ENCODE measurements around the gene OGFRL1.

Gene OGFRL1

DNA sequence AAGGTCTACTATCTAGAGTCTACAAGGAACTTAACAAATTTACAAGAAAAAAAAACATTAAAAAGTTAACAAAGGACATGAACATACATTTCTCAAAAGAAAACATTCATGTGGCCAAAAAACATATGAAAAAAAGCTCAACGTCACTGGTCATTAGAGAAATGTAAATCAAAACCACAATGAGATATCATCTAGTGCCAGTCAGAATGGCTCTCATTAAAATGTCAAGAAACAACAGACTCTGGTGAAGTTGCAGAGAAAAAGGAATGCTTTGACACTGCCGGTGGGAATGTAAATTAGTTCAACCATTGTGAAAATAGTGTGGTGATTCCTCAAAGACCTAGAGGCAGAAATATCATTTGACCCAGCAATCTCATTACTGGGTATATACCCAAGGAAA, 48.3 kb downstream of the OGFRL1 start:
- no peak for DNase-seq

DNA sequence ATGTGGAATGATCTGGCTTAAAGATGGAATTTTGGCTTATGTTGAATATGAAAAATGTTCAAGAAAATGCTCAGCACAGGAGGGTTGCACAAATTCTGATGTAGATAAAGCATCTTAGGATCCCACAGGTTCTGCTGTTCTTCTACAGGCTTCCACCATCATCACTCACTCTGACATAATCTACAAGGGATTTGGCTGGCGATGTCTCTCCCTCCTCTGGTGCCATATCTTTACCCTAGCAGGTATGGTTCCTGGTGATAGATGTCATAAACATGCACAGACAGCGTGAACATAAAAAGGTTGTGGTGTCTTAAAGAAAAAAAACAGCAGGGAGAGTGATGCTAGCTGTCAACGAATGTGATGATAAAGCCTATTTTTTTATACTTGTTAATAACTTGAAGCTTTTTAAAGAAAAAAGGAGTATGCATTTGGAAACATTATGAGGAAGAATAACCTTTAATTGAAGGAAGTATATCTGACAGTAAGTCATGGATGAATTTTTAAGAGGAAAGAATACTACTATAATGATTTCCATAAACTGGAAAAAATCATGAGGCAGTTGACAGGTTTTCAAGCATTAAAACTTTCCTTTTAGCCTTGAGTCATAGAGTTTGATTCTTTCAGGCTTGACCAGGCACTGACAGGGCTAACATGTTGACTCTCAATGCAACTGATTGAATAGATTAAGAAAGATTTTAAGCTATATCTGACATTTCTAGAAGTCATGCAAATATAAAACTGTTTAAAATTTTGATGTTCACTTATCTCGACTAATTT, 50.1 kb downstream of the OGFRL1 start:
- DNase-seq, result no peak

GRCh38 chr6:71342772-71343171, 54.2 kb downstream of the OGFRL1 start:
- no peak for DNase-seq

DNA sequence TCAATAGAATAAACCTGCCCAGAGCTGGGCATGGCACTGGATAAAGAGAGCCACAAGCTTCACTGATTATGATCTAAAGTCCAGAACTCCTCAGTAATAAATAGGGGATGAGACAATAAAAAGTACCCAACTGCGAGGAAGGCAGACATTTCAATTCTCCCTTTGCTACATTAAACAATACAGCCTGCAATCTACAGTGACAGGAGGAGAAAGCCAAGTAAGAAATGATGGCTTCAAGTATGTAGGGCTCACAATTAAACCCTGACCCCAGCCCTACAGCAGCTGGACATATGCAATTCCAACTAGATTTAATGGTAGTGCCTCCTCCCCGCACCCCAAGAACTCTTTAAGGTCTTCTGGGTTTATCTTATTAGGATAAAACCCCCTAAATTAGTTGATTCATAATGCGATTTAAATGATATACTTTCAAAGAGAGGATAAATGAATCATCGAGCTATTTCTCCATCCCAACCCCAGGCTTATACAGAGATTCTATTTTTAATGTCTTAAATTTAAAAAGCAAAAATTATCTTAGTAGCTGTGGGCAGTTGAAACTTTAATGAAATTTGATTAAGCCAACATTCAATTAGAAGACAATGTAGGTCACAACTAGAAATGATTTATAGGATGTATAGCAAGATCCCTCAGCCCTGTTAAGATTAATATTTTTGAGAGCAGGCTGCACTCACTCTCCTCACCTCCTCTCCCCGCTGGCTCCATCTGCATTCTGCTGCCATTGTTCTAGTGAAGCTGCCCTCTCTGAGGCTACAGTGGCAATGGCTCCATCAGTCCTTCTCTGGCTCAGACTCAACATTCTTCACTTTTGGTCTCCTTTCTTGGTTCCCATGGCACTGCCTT, 57.1 kb downstream of the OGFRL1 start:
- DNase-seq, result no peak

- DNase-seq, result no peak
Measured at GRCh38 chr6:71346334-71346694, 57.7 kb downstream of the OGFRL1 start.

- DNase-seq, result no peak
Measured at GRCh38 chr6:71347119-71347518, 58.5 kb downstream of the OGFRL1 start.

DNA sequence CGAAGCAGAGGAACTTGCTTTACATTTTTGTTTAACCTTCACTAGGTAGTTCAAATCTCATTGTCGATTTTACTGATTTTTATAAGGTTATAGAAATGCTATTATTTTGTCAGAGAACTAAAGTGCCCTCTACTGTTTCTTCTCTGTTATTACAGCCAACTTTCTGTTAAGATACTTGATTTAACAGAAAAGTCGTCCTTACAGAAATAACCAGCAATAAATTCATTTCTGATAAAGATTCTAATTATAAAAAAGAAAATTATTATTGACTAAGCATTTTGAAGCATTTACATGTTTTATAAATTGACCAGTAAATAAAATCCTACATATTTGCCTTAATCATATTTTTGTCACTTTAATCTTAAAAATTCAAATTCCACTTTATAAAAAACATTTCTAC, 60.8 kb downstream of the OGFRL1 start:
- peak; percentile 51 for DNase-seq

DNA sequence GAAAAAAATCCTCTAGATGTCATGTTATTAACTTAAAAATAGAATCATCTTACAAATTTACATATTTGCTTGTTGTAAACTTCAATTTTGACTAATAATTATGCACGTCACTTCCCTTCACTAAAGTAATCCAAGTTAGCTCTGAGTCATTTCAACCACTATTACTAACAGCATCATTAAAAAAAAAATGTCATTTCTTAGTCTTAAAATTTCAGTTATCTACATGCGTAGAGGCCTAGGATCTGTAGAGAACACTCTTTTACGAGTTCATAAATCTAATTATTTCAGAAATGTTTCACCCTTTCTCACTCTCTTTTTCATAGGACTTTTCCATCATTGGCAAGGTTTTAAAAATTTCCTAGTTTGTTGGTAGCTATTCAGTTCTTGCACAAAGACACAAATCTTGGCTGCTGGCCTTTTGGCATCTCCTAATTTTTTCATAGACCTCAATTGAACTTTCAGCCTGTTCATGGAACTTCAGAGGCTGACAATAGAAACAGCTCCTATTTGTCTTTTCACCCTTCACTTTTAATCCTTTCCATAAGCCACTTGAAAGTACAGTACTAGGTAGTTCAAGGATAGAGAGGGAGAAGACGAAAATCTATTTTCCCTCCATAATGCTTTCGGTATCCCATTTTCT, 61.5 kb downstream of the OGFRL1 start:
- no peak for DNase-seq

GRCh38 chr6:71351190-71351589, 62.6 kb downstream of the OGFRL1 start:
- no peak for DNase-seq

Data from OCI-M1 (cell line).